NOMO-1 (cell line): ENCODE results near the gene SERP2.

Experiments used
- DNase-seq, 2 experiments: peaks; one replicate each; lab custom pipeline; 2025; ENCODE audit not compliant: unreplicated experiment in 2 of 2; lab: John Stamatoyannopoulos, UW

The SERP2 gene

GRCh38 chr13:44385847-44386246 lies 12.2 kb downstream of the SERP2 start:
- DNase-seq: peak in 1 of 2 experiments; percentile 15

DNA sequence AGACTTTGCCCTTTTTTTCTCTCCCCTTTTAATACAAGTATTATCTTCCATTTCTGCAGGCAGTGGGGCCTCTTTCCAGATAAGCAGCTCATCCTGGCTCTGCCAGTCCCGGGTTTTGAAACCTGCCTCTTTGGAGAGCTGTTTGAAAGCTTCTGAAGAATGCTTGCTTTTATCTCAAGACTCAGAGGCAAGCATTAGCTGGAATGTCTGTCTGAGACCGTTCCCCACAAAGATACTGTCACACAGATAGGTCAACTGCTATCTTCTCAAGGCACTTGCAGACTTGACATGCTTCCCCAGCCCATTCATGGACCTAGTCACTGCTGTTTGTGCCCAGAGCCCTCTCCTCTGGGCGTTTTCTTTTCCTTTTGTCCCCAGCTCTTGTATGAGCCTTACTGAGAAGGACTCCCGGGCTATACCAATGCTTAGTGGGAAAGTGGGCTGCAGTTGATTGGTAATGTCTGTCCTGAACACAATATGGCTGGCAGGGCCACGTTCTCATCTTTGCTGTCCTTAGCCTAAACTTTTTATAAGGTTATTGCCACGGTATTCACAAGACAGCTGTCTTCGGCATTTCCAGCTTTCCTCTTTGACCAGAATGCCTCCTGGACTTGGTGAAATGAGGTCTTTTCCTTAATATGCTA lies 13.4 kb downstream of the SERP2 start:
- no peak for DNase-seq

DNA sequence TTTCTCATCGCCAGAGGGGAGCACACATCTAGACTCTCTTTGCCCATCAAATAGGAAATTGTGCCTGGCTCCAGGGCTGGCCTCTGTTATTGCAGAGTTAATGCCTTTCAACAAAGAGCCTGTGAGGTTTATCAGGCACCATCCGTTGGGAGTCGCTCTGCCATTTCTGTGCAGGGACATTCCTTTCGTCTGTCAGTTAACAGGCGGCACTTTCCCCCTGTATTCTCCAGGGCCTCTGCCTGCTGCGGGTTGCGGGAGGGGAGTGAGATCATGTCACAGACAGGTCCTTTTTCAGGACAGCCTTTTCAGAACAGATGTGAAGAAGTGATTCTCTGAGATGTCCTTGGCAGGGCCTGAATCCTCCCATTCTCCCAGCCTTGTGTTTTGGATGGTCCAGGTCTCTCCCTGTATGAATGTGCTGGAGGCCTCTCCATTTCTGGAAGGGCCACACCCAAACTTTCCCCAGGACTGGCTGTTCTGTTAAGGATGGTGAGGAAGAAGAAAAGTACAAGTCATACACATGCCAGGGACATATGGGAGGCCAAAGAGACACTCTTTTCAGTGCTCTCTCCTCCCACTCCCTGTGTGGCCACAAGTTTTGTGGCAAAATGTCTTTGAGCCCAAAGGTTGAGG lies 14.9 kb downstream of the SERP2 start:
- no peak for DNase-seq

DNA sequence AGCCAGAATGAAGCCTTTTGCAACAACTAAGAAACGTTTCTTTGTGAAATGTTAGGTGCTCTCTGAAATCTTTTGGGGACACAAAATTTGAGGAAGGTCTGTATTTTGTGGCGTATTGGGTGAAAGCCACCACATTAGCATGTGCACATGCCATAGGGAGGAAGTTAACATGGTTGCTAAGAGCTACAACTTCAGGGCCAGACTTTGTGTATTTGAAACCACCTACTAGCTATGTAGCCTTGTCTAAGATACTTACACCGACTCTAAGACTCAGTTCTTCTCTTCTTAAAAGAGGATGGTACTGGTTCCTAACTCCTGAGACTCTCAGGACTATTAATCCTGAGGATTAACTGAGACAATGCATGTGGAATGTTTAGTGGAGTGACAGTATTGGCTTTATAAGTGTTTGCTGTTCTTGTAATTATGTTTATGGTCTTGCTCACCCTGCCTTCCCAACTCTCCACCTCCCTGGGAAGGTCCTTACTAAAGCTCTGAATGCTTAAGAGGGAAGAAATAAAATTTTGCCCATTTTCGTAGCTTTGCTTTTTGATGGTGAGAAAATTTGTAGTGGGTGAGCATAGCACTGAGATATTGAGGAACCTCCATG lies 15.5 kb downstream of the SERP2 start:
- peak; percentile 25 to 47 for DNase-seq

- no peak for DNase-seq
These were observed 16.3 kb downstream of the SERP2 start for GRCh38 chr13:44389876-44390275.

- DNase-seq: no peak
These were observed 19.8 kb downstream of the SERP2 start for GRCh38 chr13:44393391-44393790.

DNA sequence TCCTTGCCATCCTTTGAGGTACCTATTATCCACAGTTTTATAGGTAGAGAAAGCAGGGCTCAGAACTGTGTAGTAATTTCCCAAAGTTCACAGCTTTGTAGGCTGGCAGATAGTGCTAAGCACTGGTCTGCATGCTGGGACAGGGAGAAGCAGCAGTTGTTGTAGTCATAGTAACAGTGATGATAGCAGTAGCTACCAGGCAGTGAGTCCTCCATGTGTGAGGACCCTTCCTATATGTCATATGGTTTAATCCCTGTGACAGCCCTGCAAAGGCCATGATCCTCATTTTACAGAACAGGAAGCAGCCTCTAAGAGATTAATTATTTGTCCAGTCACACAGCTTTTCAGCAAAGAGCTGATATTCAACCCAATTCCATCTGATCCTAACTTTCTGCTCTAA lies 21.0 kb downstream of the SERP2 start:
- DNase-seq: no peak

GRCh38 chr13:44395976-44396694 lies 22.5 kb downstream of the SERP2 start:
- no peak for DNase-seq

DNA sequence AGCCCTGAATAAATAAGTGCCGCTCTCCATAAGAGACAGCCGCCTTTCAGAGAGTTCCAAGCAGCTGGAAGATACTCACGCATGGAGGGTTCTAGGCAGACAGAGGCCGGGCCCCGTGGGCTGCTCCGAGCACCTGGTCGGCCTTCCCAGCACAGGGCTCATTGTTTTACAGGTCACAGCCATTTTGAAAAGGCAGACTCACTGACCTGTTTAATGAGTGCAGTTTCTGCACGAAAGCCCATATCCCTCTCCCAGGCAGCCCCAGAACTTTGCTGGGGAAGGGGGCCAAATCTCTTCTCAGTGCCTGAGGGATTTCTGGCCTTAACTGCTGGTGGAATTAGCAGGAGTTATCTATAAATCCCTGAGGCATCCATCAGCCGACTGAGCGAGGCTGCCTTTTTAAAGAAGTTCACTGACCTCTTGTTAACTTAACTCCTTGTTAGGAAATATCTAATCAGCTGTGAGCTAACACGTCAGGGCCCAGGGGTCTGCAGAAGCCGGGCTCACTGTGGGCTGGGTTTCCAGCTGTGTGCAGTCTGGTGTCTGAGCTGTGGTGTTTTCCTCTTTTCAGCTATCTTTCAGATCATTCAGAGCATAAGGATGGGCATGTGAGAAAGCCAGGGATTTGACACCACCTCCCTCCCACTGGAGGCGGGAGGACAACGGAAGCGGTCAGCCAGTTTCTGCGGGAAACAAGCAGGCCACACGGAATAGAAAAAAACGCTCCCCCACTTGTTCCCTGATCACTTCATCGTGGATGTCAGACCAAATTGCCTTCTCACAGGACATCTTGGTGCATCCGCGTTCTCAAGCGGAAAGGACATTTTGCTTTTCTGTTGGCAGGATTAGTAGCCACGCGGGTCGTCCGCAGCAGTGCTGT lies 23.3 kb downstream of the SERP2 start:
- DNase-seq: no peak

DNA sequence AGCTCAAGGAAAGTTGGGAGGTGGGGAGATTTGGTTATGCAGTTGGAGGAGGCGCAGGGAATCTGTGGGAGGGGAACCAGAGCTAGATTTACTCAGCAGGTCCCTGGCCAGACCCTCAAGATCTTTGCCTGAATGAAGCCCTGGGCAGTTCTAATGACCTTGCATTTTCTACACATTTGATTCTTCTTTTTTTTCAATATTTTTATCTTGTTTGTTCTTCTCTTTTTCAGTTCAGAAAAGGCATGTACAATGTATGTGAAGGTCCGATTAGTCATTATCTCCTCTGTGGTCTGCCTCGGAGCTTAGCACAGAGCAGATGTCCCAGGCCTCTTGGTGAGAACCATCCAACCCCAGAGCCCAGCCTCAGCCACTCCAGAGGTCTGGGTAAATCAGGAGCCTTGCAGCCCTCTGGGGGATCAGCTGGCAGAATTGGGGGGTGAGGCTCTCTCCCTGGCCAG lies 24.2 kb downstream of the SERP2 start:
- DNase-seq: no peak

GRCh38 chr13:44398606-44399005 lies 25.0 kb downstream of the SERP2 start:
- DNase-seq: no peak

DNA sequence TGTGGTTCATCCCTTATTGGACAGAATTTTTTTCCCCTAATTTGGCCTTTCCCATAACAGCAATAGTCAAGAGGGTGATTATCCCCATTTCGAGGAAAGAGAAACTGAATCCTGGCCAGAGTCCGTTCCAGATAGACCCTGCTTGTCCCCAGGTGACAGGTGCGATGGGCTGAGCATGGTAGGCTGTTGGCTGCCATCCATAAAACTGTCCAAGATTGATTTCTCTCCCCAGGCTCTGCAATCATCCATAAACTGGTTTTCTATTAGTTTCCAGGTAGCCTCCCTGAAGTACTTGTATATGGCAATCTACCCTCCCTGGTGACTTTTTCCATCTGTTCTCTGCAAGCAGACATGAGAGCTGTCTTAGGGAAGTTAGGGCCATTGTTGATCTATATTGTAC lies 25.4 kb downstream of the SERP2 start:
- no peak for DNase-seq

GRCh38 chr13:44400736-44401135 lies 27.1 kb downstream of the SERP2 start:
- no peak for DNase-seq

DNA sequence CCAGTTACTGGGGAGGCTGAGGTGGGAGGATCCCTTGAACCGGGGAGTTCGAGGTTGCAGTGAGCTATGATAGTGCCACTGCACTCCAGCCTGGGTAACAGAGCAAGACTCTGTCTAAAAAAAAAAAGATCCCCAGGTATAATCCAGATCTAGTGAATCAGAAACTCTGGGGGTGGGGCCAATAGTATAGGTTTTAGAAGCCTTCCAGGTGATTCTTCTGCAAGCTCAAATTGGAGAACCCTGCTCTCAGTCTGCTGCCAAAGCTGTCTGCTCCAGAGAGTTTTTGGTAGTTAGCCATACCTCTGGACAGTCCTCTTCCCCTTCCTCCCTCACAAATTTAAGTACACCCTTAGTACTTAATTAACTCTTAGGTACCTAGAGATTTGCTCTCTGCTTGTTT lies 28.0 kb downstream of the SERP2 start:
- no peak for DNase-seq

DNA sequence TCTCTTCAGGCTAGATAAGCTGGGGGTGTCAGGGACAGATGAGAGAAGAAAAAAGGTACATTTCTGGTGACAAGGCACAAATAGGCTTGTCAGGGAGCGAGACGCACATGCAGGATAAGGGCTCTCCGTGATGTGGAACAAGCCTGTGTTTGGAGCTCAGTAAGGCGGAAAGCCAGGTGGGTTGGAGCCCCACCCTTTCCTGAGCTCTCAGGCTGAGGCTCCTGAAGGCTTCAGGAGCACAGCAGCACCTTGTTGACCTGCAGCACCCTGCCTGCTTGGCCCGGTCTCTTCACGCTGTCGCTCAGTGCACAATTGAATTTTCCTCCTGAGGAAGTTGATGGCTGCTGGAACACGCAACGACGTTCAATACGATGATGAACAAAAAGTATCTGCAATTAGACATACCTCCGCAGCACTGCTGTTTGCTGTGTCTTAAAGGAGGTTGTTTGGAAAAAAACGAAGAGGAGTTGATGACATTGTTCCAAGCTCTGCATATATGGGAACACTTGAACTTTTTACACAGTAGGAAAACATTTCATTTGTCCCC lies 29.3 kb downstream of the SERP2 start:
- DNase-seq: no peak

- DNase-seq: no peak
These were observed 29.9 kb downstream of the SERP2 start for GRCh38 chr13:44403461-44404056.

DNA sequence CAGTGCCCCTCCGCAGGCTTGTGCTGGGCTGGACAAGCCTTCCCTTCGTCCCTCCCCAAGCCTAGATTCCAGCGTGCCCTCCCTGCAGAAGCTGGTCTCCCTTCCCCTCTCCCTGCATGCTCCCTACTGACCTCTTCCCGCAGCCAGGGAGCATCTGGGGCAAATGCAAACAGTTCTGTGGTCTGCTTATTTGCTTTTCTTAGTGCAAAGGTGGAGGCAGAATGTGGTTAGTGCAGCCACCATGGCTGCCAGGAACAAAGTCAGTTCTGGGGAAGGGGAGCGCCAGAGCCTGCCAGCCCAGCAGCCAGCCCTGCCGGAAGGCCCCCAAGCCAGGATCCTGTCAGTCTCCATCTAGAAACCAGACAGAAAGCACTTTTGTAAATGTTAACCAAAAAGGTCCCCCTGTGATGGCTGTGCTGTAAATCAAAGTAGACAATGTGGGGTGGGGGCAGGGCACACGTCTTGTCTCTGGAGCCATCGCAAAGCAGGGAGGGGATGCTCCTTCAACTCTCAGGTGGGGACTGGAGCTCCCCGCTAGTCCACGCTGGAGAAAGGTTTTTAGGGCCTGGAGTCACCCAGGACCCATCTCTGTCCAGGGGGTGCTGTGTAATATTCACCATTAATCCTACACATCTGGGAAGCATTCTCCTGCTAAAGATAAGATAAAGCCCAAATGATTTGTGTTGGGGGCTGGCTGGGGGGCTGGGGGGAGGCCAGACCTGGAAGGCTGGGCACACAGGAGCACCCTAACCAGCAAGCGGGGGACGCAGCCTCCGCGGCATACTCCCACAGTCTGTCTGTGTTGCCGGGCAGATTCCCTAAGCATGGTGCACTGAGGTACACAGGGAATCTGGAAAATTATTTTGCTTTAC lies 30.9 kb downstream of the SERP2 start:
- no peak for DNase-seq

- no peak for DNase-seq
These were observed 33.0 kb downstream of the SERP2 start for GRCh38 chr13:44406617-44407016.

- no peak for DNase-seq
These were observed 33.8 kb downstream of the SERP2 start for GRCh38 chr13:44407379-44407778.
